CMK (cell line): ENCODE data around the gene DPYSL5.
"Not testable (repeated sequence)": the region's sequence is repeated elsewhere in the genome, so short reads cannot be mapped to it uniquely, and the experiment has no call there.

Experiments used
- DNase-seq: peaks from one replicate; pipeline ENCODE4 v3.0.0-alpha.2; 2010; ENCODE audit warnings: low read depth

The DPYSL5 gene, protein sequence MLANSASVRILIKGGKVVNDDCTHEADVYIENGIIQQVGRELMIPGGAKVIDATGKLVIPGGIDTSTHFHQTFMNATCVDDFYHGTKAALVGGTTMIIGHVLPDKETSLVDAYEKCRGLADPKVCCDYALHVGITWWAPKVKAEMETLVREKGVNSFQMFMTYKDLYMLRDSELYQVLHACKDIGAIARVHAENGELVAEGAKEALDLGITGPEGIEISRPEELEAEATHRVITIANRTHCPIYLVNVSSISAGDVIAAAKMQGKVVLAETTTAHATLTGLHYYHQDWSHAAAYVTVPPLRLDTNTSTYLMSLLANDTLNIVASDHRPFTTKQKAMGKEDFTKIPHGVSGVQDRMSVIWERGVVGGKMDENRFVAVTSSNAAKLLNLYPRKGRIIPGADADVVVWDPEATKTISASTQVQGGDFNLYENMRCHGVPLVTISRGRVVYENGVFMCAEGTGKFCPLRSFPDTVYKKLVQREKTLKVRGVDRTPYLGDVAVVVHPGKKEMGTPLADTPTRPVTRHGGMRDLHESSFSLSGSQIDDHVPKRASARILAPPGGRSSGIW

DNA sequence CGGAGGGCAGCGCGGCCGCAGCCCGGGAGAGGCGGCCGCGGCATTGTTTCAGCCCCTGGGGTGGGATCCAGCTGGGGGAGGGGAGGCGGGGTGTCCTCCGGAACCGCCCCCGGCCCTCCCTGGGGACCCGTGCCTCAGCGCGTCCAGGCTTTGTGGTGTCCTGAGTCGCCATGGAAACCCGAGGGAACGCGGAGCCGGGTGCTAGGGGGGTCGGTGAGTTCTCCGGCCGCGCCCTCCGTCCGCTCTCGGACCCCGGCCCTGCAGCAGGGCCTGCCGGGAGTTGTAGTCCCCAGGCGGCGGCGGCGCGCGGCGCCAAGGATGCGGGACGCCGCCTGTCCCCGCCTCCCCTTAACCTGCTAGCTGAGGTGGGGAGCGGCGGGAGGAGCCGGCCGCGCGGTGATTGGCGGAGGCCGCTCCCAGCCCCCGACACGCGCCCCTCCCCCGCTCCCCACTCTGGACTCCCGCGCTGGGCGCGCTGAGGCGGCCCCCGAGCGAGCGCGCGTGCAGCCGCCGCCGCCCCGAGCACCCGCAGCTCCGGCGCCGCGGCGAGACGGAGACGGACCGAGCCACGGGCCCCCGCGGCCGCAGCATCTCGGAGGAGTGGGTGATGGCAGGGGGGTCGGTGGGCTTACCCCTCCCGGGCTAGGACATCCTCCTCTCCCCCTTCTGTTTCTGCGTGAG, at the start of gene DPYSL5:
DPYSL5 (plus strand) TSS at position 478 of the 681 bp plus-strand sequence. CDS start 50,368 bp downstream, outside the sequence.
- DNase-seq, result no peak

DNA sequence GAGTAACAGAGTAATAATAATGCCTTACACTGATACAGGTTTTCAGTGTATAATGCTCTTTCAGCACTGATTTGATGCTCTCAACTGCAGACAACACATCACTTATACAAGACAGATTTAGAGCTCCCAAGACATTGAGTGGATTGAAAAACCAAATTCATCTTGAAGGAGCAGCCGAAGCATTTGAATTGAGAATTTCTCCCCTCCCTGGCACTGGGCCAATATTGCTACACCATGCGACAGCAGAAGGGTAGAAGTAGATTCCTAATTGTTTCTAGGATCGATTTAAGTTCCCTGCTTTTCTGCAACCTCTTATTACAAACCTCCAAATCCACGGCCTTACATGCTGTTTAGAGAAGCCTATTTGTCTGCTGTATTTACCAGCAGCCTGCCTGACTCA, 46.6 kb upstream of the DPYSL5 start:
- DNase-seq, result no peak

DNA sequence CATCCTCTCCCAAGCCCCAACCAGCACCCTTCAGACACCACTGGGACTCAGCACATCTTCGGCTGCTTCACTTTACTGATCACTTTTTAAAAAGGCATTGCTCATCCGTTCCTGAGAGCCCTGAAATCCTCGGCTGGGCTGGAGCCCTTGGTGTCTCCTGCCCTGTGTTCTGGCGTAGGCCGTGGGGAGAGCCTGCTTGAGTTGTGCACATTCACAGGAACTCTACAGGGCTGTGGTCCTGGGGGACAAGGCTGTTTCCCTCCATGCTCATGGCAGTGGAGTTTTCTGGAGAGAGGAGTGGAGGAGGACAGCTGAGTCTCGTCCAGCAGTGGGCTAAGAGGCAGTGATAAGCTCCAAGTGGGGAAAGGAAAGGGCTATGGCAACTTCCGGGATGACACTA, 46.1 kb upstream of the DPYSL5 start:
- no peak for DNase-seq

DNA sequence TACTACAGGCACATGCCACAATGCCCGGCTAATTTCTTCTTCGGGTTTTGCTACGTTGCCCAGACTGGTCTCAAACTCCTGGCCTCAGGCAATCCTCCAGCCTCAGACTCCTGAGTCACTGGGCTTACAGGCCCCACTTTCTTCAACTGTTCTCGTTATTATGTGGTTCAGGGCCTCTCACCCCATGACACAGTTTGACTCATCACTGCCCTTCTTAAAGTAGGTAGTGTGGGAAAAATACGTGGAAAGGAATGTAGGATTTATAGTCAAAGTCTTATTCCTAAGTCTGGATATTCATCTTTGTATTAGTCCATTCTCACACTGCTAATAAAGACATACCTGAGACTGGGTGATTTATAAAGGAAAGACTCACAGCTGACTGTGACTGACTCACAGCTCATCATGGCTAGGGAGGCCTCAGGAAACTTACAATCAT, 42.7 kb upstream of the DPYSL5 start:
- no peak for DNase-seq

DNA sequence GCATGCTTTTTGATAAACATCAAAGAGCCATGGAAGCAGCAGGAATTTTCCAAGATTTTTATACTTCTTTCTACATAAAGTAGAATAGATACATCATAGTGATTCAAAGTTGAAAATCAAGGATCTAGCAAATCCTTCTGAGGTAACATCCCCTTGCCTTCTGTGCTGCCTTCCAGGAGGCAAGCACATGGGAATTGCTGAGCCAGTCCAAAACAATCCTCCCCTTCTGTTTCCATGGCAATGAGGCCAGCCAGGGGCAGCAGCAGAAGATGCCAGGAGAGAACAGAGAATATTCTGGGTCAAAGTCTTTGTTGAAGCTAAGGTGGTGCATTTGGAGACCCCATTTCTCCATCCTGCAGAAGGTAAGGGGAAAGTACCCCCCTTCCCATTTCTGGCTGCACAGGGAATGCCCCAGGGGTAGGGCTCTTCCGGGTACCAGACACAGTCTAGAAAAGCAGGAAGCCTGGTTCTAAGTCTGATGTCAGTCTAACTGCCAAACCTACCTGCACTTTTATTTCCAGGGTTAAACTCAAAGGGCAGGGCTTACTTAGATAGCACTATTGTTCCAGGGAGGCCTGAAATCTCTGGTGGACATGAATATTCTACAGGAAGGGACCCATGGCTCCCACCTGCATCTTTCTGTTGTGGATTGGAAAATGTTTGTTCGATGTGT, 40.0 kb upstream of the DPYSL5 start:
- no peak for DNase-seq

DNA sequence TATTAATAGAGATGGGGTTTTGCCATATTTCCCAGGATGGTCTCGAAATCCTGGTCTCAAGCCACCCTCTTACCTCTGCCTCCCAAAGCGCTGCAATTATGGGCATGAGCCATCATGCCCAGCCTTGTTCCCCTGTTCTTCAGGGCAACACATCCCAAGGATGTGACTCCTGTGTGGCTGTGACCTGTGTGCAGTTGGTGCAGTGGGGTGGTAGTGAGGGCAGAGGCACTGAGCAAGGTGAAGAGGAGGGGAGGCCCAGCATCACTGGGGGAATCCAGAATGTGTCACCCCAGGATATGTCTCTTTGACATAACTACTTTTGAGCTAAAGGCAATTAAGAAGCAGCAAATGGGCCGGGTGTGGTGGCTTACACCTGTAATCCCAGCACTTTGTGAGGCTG, 38.7 kb upstream of the DPYSL5 start:
- no peak for DNase-seq

DNA sequence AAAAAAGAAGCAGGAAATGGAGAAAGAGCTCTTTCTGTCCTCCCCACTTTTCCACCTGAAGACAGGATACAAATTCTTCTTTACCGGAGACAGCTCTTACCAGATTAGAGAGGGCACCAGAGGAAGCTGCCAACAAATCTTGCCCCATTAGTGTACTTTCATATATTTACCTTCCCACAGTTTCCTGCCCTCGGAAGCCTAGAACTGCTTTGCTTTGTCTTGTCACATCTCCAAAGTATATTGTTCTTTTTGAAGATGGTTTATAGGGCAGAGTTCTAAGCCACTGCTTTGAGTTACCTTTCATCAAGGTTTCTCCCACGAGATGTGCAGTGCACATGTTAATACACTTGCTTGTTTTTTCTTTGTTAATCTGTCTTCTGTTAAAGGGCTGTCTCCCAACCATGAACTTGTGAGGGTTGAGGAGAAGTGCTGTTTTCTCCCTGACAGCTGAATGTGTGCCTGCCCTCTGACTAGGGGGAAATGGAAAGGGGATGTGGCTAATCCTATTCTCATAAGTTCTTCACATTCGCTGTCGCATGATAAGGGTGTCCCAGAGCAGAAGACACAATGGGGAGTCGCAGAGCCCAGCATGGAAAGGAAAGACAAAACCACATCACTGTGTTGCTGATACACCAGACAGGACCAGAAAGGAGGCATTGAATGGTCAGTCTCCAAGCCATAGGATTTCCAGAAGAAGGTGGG, 37.9 kb upstream of the DPYSL5 start:
- DNase-seq, result no peak

DNA sequence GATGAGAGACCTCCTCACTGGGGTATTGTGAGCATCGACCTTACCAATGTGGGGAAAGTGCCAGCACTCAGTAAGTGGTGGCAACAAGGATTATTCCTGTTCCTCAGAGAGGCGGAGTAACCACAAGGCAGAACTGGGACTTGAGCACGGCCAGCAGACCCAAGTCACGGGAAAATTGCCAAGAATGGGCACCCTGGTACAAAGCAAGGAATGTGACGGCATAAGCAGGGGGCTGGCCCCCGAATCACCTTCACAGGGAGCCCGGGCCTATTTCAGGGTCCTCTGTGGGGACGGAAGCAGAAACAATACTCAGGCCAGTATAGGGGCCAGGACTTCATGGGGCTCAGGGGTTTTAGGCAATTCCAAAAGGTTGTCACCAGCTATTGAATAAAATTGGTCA, 36.7 kb upstream of the DPYSL5 start:
- DNase-seq, result no peak

DNA sequence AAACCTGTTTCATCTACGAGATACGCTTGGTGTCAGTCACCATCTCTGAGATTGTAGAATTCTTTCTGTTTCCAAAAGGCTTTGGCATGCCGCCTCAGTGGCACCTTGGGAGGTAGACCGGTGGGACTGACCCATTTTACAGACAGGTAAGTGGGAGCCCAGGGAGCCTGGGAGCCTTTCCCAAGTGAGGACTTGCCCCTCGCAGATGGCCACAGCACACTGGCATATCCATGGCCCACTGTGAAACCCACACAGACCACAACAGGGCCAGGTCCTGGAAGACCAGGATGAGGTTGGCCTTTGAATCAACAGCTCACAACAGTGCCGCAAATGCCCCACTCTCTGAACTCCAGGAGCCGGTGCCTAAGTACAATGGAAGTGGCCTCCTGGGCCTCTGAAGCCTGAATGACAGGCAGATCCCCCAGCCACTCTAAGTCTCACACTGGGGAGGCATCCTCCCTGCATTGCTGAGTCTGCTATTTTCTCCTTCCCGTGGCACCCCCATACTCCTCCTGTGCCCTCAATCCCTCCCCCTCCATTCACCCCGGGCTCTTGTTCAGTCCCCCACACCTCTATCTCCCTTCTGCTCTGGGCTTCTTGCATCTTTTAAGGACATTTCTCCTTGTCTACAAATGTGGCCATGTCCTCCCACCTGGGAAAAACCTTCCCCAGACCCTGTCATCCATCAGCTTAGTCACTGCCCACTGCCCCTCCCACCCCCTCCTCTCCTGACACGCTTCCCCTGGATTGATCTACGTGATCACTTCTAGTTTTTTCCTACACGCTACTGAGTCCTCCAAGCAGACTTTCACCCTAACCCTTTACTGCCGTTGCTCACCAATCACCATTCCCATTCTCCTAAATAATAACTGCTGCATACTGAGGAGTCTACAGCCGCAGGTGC, 35.9 kb upstream of the DPYSL5 start:
- DNase-seq, result no peak

DNA sequence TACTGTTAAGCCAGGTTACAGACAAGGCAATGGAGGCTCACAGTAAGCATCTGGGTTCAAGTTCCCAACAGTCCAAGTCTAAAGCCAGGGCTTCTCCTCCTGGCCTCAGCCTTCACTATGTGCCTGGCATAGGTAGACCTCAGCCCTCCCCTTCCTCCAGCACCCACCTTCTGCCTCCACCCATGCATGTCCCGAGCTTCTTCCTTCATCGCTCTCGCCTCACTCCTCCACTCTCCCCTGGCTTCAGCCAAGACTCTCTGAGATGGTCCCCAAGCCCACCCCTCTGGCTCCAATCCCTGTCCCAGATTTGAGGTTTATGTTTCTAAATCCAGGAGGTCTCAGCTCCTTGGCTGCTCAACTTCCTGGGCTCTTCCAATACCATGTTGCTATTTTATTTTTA, 35.2 kb upstream of the DPYSL5 start:
- DNase-seq, result no peak

DNA sequence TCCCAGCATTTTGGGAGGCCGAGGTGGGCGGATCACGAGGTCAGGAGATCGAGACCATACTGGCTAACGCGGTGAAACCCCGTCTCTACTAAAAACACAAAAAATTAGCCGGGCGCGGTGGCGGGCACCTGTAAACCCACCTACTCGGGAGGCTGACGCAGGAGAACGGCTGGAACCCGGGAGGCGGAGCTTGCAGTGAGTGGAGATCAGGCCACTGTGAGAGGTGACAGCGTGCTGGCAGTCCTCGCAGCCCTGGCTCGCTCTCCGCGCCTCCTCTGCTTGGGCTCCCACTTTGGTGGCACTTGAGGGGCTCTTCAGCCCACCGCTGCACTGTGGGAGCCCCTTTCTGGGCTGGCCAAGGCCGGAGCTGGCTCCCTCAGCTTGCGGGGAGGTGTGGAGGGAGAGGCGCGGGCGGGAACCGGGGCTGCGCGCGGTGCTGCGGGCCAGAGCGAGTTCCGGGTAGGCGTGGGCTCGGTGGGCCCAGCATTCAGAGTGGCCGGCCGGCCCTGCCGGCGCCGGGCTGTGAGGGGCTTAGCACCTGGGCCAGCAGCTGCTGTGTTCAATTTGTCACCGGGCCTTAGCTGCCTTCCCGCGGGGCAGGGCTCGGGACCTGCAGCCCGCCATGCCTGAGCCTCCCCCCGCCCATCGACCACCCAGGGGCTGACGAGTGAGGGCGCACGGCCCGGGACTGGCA, 33.7 kb upstream of the DPYSL5 start:
- not testable (repeated sequence) for DNase-seq

DNA sequence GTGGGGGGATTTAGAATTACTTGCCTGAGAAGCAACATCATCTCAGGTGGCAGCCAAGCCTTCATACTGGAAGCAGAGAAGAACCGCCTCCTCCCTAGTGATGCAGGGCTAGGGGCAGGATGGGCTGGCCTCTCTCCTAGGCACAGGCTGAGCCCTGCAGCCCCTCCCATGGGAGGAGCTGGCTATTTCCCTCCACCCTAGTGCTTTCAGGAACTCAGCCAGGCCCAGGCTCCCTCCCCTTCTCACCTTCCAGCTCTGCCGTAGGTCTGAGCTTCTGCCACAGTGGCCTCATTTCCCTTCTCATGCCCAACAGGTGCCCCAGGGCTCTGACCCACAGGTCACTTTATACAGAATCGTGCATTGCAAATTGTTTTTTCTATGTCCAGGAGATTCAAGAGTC, 31.0 kb upstream of the DPYSL5 start:
- no peak for DNase-seq

DNA sequence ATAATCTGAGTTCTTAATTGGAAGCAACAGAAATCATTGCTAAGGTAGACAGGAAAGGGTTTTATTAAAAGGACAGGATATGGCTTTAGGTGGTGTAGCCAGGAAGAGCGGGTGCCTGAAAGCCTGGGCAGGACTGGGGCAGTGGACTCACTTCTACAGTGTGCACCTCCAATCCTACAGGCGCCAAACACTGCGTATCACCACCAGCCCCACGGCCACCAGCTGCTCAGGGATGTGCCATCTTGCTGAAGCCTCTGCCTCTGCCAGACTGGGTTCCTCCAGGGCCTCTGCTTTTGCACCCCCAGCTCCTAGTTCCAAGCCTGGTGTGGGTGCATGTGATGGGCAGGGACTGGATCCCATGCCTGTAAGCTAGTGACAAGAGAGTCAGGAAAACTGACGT, 29.7 kb upstream of the DPYSL5 start:
- DNase-seq, result no peak

DNA sequence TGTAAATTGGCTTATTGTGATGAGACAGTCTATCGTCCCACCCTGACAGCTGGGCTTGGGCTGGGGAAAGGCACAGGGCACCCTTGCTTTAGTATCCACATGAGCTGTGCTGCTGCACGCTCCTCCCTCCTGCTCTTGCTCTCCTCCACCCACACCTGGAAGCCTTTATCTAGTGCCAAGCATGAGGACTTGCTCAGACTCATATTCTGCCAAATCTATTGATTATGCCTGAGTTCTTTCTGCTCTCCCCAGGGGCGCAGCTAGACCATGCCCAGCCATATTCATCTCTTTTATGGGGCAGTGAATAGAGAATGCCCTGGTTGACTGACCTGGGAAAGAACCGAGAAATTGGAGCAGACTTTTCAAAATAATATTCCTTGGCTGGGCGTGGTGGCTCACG, 29.0 kb upstream of the DPYSL5 start:
- no peak for DNase-seq

DNA sequence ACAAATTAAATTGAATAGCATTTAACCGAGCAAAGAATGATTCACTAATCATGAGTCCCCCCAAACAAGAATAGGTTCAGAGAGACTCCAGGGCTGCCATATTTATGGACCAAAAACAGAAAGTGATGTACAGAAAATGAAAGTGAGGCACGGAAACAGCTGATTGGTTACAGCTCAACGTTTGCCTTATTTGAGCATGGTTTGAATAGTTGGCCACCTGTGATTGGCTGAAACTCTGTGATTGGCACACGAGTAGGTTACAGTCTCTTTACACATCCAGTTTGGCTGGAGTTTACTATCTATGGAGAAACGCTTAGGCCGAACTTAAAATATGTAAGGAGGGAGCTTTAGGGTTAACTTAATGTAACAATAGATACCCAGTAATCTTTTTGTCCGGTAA, 27.0 kb upstream of the DPYSL5 start:
- no peak for DNase-seq

DNA sequence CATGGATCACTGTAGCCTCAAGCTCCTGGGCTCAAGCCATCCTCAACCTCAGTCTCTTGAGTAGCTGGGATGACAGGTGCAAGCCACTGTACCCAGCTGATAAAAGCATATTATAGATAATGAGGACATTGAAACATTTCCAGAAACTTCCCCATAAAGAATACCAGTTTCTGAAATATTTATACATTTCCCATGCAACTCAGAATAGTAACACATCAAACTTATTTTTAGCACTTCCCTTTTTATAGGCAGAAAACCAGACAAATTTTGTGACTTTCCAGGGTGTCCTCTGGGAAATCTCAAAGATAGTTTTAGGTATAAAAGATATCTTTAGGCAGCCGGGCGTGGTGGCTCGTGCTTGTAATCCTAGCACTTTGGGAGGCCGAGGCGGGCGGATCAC, 25.1 kb upstream of the DPYSL5 start:
- DNase-seq, result no peak

DNA sequence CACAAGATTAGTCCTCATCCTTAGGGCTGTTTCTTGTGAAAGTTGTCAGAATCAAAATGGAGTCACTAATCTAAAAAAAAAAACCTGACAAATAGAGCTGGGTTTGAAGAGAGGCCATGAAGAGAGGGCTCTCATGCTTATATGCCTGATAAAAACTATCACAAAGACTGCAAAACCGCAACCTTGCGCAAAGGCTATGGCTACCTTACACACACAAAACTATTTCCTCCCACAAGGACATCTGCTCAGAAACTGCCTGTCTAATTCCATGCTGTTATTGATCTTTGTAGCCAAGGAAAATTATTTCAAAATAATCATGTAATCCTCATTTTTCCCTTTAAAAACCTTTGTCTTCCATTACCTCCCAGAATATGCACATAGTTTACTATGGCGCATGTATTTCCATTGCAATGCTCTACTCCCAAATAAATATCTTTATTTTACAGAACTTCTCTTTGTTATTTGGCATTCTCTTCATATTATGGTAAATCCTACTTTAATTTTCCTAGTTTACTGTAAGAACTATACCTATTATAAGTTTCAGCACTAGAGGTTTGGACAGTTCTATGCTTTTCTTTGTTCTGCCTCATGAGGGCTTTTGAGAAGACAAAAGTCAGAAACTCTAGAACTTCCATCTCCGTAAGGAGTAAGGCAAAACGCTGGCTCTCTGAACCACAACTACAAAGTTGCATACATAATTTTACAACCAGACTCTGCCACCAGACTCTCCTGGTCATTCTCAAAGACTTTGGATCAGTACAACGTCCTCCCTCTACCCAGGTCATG, 9.6 kb upstream of the DPYSL5 start:
- no peak for DNase-seq

DNA sequence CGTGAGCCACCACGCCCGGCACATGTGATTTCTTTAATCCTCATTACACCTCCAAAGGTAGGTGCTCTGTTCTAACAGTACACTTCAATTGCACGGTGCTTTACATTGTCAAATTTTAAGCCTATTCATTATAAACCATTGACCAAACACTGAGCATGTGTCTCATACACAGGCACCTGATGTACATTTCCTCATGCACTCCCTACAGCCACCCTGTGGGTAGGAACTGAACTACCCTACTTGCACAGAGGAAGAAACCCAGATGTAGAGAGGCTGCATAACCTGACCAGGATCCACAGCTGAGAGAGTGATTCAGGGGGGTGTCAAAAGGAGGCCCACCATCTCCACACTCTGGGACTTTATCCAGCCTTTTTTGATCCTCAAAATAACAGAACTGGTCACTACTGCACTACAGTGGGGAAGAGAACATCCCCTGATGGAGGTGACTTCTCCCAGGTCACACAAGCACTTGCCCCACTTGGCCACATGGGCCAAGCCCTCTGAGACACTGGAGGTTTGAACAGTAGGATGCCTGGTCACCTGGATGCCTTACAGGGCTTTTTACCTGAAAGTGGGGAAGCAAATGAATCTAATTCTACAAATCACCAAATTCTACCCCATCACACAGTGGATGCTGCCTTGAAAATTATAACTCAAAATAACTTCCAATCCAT, 6.9 kb upstream of the DPYSL5 start:
- DNase-seq, result no peak

DNA sequence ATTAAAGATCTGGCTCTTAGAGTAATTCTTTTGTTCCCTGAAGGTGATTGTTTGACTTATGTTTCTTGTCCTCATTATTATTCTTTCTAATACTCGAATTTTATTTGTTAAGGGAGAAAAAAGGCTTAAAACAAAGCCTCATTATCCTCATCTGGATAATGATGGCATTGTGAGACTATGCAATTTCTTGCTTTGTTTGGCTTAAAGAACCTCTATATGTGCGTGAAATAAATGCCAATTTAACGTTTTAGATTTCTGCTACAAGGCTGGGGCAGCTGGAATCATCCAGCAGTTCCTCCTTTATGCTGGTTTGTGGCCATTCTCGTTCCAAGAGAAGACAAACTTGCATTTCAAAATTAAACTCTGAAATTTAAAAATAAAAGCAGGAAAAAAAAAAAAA, 4.9 kb upstream of the DPYSL5 start:
- DNase-seq, result no peak
